ENCODE measurements around the gene RIC1.

- TF ChIP-seq CTCF (IDR thresholded peaks at IDR 0.05): no peak
- TF ChIP-seq POLR2A (IDR thresholded peaks at IDR 0.05): no peak
- TF ChIP-seq POLR2AphosphoS5 (IDR thresholded peaks at IDR 0.05): no peak
Measured at GRCh38 chr9:5690278-5690677, 61.4 kb downstream of the RIC1 start.

Data from prostate gland (tissue), 2 donors.